ENCODE measurements around the gene PALLD. TPM values are rescaled to one million over a fixed set of nuclear protein-coding genes. Genes with fewer than 3 reads are reported as not detected.

The PALLD gene
- total RNA-seq, 1 experiment from 2014 or later: 166 TPM

DNA sequence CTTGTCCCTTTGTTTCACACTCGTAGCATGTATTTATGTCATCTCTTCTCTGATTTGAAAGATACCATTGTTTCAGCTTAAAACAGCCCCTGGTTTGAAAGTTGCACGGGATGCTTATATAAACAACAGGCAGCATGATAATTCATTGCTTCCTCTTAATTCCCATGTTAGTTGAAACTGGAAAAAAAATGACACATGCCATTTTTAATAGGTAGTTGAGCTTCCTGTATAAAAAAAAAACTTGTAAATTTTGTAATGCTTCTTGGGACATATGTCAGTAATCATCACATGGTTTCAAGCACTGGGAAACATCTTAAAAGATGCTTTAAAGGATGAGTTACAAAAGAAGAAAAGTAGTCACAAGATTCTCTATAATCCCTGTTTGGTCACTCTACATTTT, 243.0 kb downstream of the PALLD start:
- Histone ChIP-seq H3K4me3 (replicated peaks in 1 of 2; ENCODE audit: low read depth in 1 of 2, low read length in 2 of 2) (no peak overlapping the region), H3K36me3 (ENCODE audit: control insufficient read depth in 1 of 2, insufficient read depth in 2 of 2, low read length in 2 of 2) (no peaks in the 10 kb centered on the region), H3K27ac (ENCODE audit: low read depth, low read length) (no peak overlapping the region), H3K4me1 (ENCODE audit: control insufficient read depth in 1 of 2, insufficient read depth in 2 of 2, low read length in 2 of 2) (no peaks in the 10 kb centered on the region), H3K4me2 (ENCODE audit: low read length) (no peak overlapping the region), H4K20me1 (ENCODE audit: insufficient read depth) (no peaks in the 10 kb centered on the region; the same call in 1 of the 2 replicates), H3K9ac (ENCODE audit: low read length) (no peak overlapping the region), H3K27me3 (ENCODE audit: insufficient read depth, low read length) (no peaks in the 10 kb centered on the region), H2AFZ (ENCODE audit: low read depth, low read length, poor library complexity, severe bottlenecking) (no peak overlapping the region), H3K9me3 (ENCODE audit: control insufficient read depth in 1 of 2, insufficient read depth in 1 of 2, low read depth in 1 of 2, low read length in 2 of 2) (no peaks in the 10 kb centered on the region), H3K9me2 (ENCODE audit: insufficient read depth) (no peaks in the 10 kb centered on the region), H3K79me2 (ENCODE audit: insufficient read depth, low read length) (no peaks in the 10 kb centered on the region)
- CTCF ChIA-PET: no interaction called here
- RAD21 ChIA-PET (ENCODE audit: low non-redundant PET in 1 of 2, low total read pairs in 2 of 2, uncharacterized antibody in 2 of 2, unreplicated experiment in 2 of 2): no interaction called here
- intact Hi-C loops (cut with micrococcal nuclease): no loop called here
- POLR2A ChIA-PET: no interaction called here
- ATAC-seq: no peak
- BruUV-seq (replicated peaks): no TSS peak
- TF ChIP-seq, protein P1, sequence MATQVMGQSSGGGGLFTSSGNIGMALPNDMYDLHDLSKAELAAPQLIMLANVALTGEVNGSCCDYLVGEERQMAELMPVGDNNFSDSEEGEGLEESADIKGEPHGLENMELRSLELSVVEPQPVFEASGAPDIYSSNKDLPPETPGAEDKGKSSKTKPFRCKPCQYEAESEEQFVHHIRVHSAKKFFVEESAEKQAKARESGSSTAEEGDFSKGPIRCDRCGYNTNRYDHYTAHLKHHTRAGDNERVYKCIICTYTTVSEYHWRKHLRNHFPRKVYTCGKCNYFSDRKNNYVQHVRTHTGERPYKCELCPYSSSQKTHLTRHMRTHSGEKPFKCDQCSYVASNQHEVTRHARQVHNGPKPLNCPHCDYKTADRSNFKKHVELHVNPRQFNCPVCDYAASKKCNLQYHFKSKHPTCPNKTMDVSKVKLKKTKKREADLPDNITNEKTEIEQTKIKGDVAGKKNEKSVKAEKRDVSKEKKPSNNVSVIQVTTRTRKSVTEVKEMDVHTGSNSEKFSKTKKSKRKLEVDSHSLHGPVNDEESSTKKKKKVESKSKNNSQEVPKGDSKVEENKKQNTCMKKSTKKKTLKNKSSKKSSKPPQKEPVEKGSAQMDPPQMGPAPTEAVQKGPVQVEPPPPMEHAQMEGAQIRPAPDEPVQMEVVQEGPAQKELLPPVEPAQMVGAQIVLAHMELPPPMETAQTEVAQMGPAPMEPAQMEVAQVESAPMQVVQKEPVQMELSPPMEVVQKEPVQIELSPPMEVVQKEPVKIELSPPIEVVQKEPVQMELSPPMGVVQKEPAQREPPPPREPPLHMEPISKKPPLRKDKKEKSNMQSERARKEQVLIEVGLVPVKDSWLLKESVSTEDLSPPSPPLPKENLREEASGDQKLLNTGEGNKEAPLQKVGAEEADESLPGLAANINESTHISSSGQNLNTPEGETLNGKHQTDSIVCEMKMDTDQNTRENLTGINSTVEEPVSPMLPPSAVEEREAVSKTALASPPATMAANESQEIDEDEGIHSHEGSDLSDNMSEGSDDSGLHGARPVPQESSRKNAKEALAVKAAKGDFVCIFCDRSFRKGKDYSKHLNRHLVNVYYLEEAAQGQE (IDR thresholded peaks at IDR 0.05; ENCODE audit: low read depth): no peak
- TF ChIP-seq, protein P2, sequence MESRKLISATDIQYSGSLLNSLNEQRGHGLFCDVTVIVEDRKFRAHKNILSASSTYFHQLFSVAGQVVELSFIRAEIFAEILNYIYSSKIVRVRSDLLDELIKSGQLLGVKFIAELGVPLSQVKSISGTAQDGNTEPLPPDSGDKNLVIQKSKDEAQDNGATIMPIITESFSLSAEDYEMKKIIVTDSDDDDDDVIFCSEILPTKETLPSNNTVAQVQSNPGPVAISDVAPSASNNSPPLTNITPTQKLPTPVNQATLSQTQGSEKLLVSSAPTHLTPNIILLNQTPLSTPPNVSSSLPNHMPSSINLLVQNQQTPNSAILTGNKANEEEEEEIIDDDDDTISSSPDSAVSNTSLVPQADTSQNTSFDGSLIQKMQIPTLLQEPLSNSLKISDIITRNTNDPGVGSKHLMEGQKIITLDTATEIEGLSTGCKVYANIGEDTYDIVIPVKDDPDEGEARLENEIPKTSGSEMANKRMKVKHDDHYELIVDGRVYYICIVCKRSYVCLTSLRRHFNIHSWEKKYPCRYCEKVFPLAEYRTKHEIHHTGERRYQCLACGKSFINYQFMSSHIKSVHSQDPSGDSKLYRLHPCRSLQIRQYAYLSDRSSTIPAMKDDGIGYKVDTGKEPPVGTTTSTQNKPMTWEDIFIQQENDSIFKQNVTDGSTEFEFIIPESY (IDR thresholded peaks at IDR 0.05; ENCODE audit: extremely low read depth, insufficient replicate concordance, low read length): no peak
- TF ChIP-seq JUND (IDR thresholded peaks at IDR 0.05) (no peak), SIN3A (IDR thresholded peaks at IDR 0.05; ENCODE audit: low read depth) (no peak), POLR2AphosphoS5 (IDR thresholded peaks at IDR 0.05; ENCODE audit: low read depth, low read length) (no peak), EZH2phosphoT487 (IDR thresholded peaks at IDR 0.05; ENCODE audit: borderline replicate concordance) (no peak), ELF1 (IDR thresholded peaks at IDR 0.05; ENCODE audit: borderline replicate concordance, low read depth) (no peak), SP1 (IDR thresholded peaks at IDR 0.05; ENCODE audit: low read depth) (no peak), TCF7L2 (IDR thresholded peaks at IDR 0.05; ENCODE audit: borderline replicate concordance, extremely low read depth, insufficient read depth, insufficient read length) (no peak), CBX3 (IDR thresholded peaks at IDR 0.05; ENCODE audit: low read depth) (no peak), ZNF274 (IDR thresholded peaks at IDR 0.05; ENCODE audit: low read depth, low read length) (no peak), FOSL1 (IDR thresholded peaks at IDR 0.05; ENCODE audit: low read depth) (no peak)
- TF ChIP-seq, protein P3, sequence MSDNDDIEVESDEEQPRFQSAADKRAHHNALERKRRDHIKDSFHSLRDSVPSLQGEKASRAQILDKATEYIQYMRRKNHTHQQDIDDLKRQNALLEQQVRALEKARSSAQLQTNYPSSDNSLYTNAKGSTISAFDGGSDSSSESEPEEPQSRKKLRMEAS (IDR thresholded peaks at IDR 0.05): no peak
- TF ChIP-seq, protein P4, sequence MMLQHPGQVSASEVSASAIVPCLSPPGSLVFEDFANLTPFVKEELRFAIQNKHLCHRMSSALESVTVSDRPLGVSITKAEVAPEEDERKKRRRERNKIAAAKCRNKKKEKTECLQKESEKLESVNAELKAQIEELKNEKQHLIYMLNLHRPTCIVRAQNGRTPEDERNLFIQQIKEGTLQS (IDR thresholded peaks at IDR 0.05): no peak
- TF ChIP-seq, protein P5, sequence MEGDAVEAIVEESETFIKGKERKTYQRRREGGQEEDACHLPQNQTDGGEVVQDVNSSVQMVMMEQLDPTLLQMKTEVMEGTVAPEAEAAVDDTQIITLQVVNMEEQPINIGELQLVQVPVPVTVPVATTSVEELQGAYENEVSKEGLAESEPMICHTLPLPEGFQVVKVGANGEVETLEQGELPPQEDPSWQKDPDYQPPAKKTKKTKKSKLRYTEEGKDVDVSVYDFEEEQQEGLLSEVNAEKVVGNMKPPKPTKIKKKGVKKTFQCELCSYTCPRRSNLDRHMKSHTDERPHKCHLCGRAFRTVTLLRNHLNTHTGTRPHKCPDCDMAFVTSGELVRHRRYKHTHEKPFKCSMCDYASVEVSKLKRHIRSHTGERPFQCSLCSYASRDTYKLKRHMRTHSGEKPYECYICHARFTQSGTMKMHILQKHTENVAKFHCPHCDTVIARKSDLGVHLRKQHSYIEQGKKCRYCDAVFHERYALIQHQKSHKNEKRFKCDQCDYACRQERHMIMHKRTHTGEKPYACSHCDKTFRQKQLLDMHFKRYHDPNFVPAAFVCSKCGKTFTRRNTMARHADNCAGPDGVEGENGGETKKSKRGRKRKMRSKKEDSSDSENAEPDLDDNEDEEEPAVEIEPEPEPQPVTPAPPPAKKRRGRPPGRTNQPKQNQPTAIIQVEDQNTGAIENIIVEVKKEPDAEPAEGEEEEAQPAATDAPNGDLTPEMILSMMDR (IDR thresholded peaks at IDR 0.05 in 2 of 3, conservative IDR thresholded peaks at IDR 0.05 in 1 of 3; ENCODE audit: borderline replicate concordance in 1 of 3, insufficient read depth in 1 of 3, low read depth in 2 of 3, low read length in 2 of 3): no peak
- no peak for DNase-seq (ENCODE audit: low read depth, low spot score)
